Ishikawa (cell line): ENCODE measurements around the gene DPH7.

Source experiments
- FOXM1 ChIP-seq: IDR thresholded peaks from 2 replicates; pipeline ENCODE4 v1.6.1; 2012; ENCODE audit warnings: low read depth, borderline replicate concordance
- NFIC ChIP-seq: IDR thresholded peaks from 2 replicates; pipeline ENCODE4 v1.6.1; 2012
- TEAD4 ChIP-seq: IDR thresholded peaks from 2 replicates; pipeline ENCODE4 v1.6.1; 2012
- YY1 ChIP-seq: IDR thresholded peaks from 2 replicates; pipeline ENCODE4 v1.6.1; 2012; ENCODE audit warnings: low read depth

GRCh38 chr9:137520614-137521404 lies 57.9 kb downstream of the DPH7 start:
- no peak for TF ChIP-seq NFIC
- TF ChIP-seq FOXM1: no peak
- no peak for TF ChIP-seq YY1
- no peak for TF ChIP-seq TEAD4
